B cell (primary cell): Measurements from ENCODE around the gene PPP1R36. TPM values are rescaled to one million over a fixed set of nuclear protein-coding genes. Genes with fewer than 3 reads are reported as not detected.

Experiments used
- ATAC-seq: fragments of 200-7000 bp; cut with Tn5 transposase; one replicate; pipeline ENCODE4 v1.10.0; 2021; ENCODE audit warnings: low read depth, mild to moderate bottlenecking, moderate number of reproducible peaks, moderate library complexity
- CTCF ChIA-PET: fragments of 350-600 bp; sonication (Branson Sonifier 250); formaldehyde crosslinking; loops from one replicate; lab custom pipeline; 2021; ENCODE audit warnings: antibody characterized with exemption, inconsistent platforms; lab: Charles Lee
- POLR2A ChIA-PET: fragments of 350-600 bp; sonication (Branson Sonifier 250); formaldehyde crosslinking; loops from one replicate; lab custom pipeline; 2021; ENCODE audit warnings: antibody characterized with exemption; lab: Charles Lee
- DNase-seq: peaks from one replicate; pipeline ENCODE4 v3.0.0; 2013
- H2AFZ ChIP-seq: 2 replicates; pipeline ENCODE4 v1.6.1; 2012; ENCODE audit warnings: mild to moderate bottlenecking, low read depth, low read length; ENCODE audit not compliant: insufficient read depth, poor library complexity, severe bottlenecking
- H3K27ac ChIP-seq, 2 donors: 1 replicate in 1 of 2; 2 replicates in 1 of 2; pipeline ENCODE4 v1.5.1; 2012 to 2013; ENCODE audit warnings: low read length in 2 of 2, mild to moderate bottlenecking in 2 of 2, moderate library complexity in 1 of 2
- H3K27me3 ChIP-seq, 4 experiments: fragments of 200-600 bp in 1 of 4; sonication (generic) in 1 of 4; replicated peaks in 1 of 4; 1 replicate in 2 of 4; 2 replicates in 2 of 4; pipeline versions ENCODE4 v1.6.1 to v1.7.0; 2013 to 2016; ENCODE audit warnings: low read length in 3 of 4, mild to moderate bottlenecking in 2 of 4, mixed read lengths in 1 of 4, moderate library complexity in 1 of 4; ENCODE audit not compliant: insufficient read depth in 4 of 4, control insufficient read depth in 3 of 4; ENCODE audit errors: control extremely low read depth in 1 of 4
- H3K36me3 ChIP-seq, 2 experiments: replicated peaks in 1 of 2; 1 replicate in 1 of 2; 2 replicates in 1 of 2; pipeline versions ENCODE4 v1.6.1 to v1.7.1; 2013; ENCODE audit warnings: low read length in 1 of 2; ENCODE audit not compliant: insufficient read depth in 2 of 2, control insufficient read depth in 1 of 2; ENCODE audit errors: control extremely low read depth in 1 of 2, extremely low read depth in 1 of 2
- H3K4me1 ChIP-seq, 2 donors: fragments of 200-600 bp in 1 of 2; sonication (generic) in 1 of 2; 1 replicate in 1 of 2; 2 replicates in 1 of 2; pipeline versions ENCODE4 v1.5.1 to v1.6.1; 2013 to 2017; ENCODE audit warnings: low read length in 2 of 2; ENCODE audit not compliant: control insufficient read depth in 2 of 2, insufficient read depth in 2 of 2
- H3K4me2 ChIP-seq: replicated peaks from 2 replicates; pipeline ENCODE3; 2012; ENCODE audit warnings: mild to moderate bottlenecking, low read depth, low read length; ENCODE audit not compliant: poor library complexity, severe bottlenecking
- H3K4me3 ChIP-seq, 5 experiments: fragments of 200-600 bp in 1 of 5; sonication (generic) in 1 of 5; 1 replicate in 3 of 5; 2 replicates in 2 of 5; pipeline versions ENCODE4 v1.5.1 to v1.7.0; 2011 to 2016; ENCODE audit warnings: low read length in 4 of 5, mild to moderate bottlenecking in 4 of 5, low read depth in 2 of 5, control low read depth in 1 of 5, moderate library complexity in 1 of 5; ENCODE audit not compliant: insufficient read depth in 1 of 5; ENCODE audit errors: control extremely low read depth in 1 of 5, extremely low read depth in 1 of 5
- H3K79me2 ChIP-seq: fragments of 200-600 bp; sonication (generic); one replicate; pipeline ENCODE4 v1.6.0; 2016; ENCODE audit warnings: low read length; ENCODE audit not compliant: control insufficient read depth, insufficient read depth
- H3K9ac ChIP-seq: fragments of 200-600 bp; sonication (generic); 2 replicates; pipeline ENCODE4 v1.6.1; 2017; ENCODE audit warnings: mild to moderate bottlenecking, low read length, moderate library complexity
- H3K9me3 ChIP-seq, 3 donors: one replicate each; pipeline versions ENCODE4 v1.6.1 to v1.7.1; 2013; ENCODE audit warnings: low read length in 2 of 3; ENCODE audit not compliant: control insufficient read depth in 2 of 3, insufficient read depth in 1 of 3; ENCODE audit errors: control extremely low read depth in 1 of 3
- H4K20me1 ChIP-seq: 2 replicates; pipeline ENCODE4 v1.6.0; 2012; ENCODE audit warnings: mild to moderate bottlenecking, low read length; ENCODE audit not compliant: insufficient read depth, control insufficient read depth, poor library complexity, severe bottlenecking
- H3K27ac Mint-ChIP-seq: one replicate; pipeline ENCODE4 v1.8.0; 2021; ENCODE audit warnings: mixed read lengths
- H3K27me3 Mint-ChIP-seq: one replicate; pipeline ENCODE4 v1.8.0; 2021; ENCODE audit warnings: mixed read lengths
- H3K4me1 Mint-ChIP-seq: one replicate; pipeline ENCODE4 v1.8.0; 2021; ENCODE audit warnings: mixed read lengths
- H3K4me3 Mint-ChIP-seq: one replicate; pipeline ENCODE4 v1.8.0; 2021; ENCODE audit warnings: mixed read lengths
- H3K9me3 Mint-ChIP-seq: one replicate; pipeline ENCODE4 v1.8.0; 2022; ENCODE audit warnings: mixed read lengths; ENCODE audit not compliant: insufficient read depth
- CTCF ChIP-seq: fragments of 200-600 bp; IDR thresholded peaks from one replicate; pipeline ENCODE4 v1.8.0; 2022; ENCODE audit warnings: antibody characterized with exemption, mild to moderate bottlenecking
- EZH2 ChIP-seq: IDR thresholded peaks from 2 replicates; pipeline ENCODE4 v1.6.1; 2012; ENCODE audit warnings: borderline replicate concordance, low read depth, mild to moderate bottlenecking, moderate library complexity, low read length; ENCODE audit not compliant: insufficient read depth, poor library complexity, severe bottlenecking
- WGBS: methylation state at CpG from one replicate; pipeline ENCODE4 v1.1.5; 2013; ENCODE audit warnings: missing lambda C conversion rate; ENCODE audit not compliant: insufficient coverage; 5-methylcytosine and 5-hydroxymethylcytosine counted together
- intact Hi-C: fragments of 100-400 bp; cut with micrococcal nuclease; formaldehyde crosslinking; loops from one replicate; pipeline ENCODE4 v1.10.0; 2022
- polyA plus RNA-seq: library from polyadenylated mRNA; depleted of rRNA; stranded (reverse); fragments of >200 nt; gene quantifications from 2 replicates; pipeline ENCODE4 v1.2.3, GENCODE V29; 2012
- total RNA-seq, 2 donors: library from RNA; stranded (reverse); fragments of 120-200 nt in 1 of 2; gene quantifications; 1 replicate in 1 of 2; 2 replicates in 1 of 2; pipeline versions ENCODE4 v1.2.3 to v1.2.4, GENCODE V29; 2013 to 2022

The PPP1R36 gene
- total and polyA plus RNA-seq, 2 donors (not counting 1 experiment from before 2014, with no cell fraction given): 0.06 TPM; not detected in 1

GRCh38 chr14:64580467-64580866 lies 30.7 kb downstream of the PPP1R36 start:
- POLR2A ChIA-PET: no interaction called here
- no peaks in the 10 kb centered on the region for H3K4me1 ChIP-seq

GRCh38 chr14:64581363-64581762 lies 31.6 kb downstream of the PPP1R36 start:
- DNase-seq: no peak
- Mint-ChIP-seq H3K4me3 (no peak overlapping the region), H3K27me3 (peaks cover 3% of the 10 kb centered on the region), H3K27ac (no peak overlapping the region), H3K4me1 (no peaks in the 10 kb centered on the region), H3K9me3 (no peaks in the 10 kb centered on the region)
- no peak overlapping the region for H3K4me3 ChIP-seq
- H3K4me2 ChIP-seq: no peak overlapping the region
- H3K36me3 ChIP-seq: no peaks in the 10 kb centered on the region
- TF ChIP-seq CTCF: no peak
- no peak overlapping the region for H3K27ac ChIP-seq
- no CpG with 5 or more reads among the region's 2 CpGs for WGBS
- CTCF ChIA-PET: interaction anchor here (0.6 kb wide), 1 partner anchor 18 kb away, joined by 3 read pairs; no protein-coding TSS in a partner anchor
- POLR2A ChIA-PET: no interaction called here
- H2AFZ ChIP-seq: no peak overlapping the region
- intact Hi-C loops: no loop called here
- no peaks in the 10 kb centered on the region for H3K27me3 ChIP-seq
- ATAC-seq: no peak
- H4K20me1 ChIP-seq: no peaks in the 10 kb centered on the region
- H3K9ac ChIP-seq: no peak overlapping the region
- no peaks in the 10 kb centered on the region for H3K9me3 ChIP-seq
- no peaks in the 10 kb centered on the region for H3K79me2 ChIP-seq
- H3K4me1 ChIP-seq: no peaks in the 10 kb centered on the region

More at GRCh38 chr14:64580467-64580866, 30.7 kb downstream of the PPP1R36 start:
- Histone ChIP-seq H3K9me3 (no peaks in the 10 kb centered on the region), H3K36me3 (no peaks in the 10 kb centered on the region), H3K4me3 (no peak overlapping the region), H2AFZ (no peak overlapping the region), H3K9ac (no peak overlapping the region), H3K4me2 (no peak overlapping the region), H3K27ac (no peak overlapping the region), H4K20me1 (no peaks in the 10 kb centered on the region), H3K79me2 (no peaks in the 10 kb centered on the region), H3K27me3 (no peaks in the 10 kb centered on the region)
- 100% methylated on average over 4 of the region's 7 CpGs for WGBS
- intact Hi-C loops: no loop called here
- Mint-ChIP-seq H3K9me3 (no peaks in the 10 kb centered on the region), H3K27ac (no peak overlapping the region), H3K27me3 (peaks cover 3% of the 10 kb centered on the region), H3K4me3 (no peak overlapping the region), H3K4me1 (no peaks in the 10 kb centered on the region)
- CTCF ChIA-PET: no interaction called here
- DNase-seq: no peak
- no peak for ATAC-seq
- no peak for TF ChIP-seq CTCF
- no peak for TF ChIP-seq EZH2
